GM23338 (cell line): ENCODE results near the gene CEP170B. TPM values are rescaled to one million over a fixed set of nuclear protein-coding genes. Genes with fewer than 3 reads are reported as not detected.

Experiments used
- ATAC-seq: fragments of 200-7000 bp; cut with Tn5 transposase; 3 replicates; pipeline ENCODE4 v1.9.1; 2020
- DNase-seq: peaks from one replicate; pipeline ENCODE4 v3.0.0-alpha.2; 2015; ENCODE audit warnings: low spot score
- H2AFZ ChIP-seq: fragments of 200-600 bp; sonication (generic); 2 replicates; pipeline ENCODE4 v1.8.0; 2016; ENCODE audit warnings: antibody characterized with exemption, mild to moderate bottlenecking, moderate library complexity
- H3F3A ChIP-seq: fragments of 200-600 bp; sonication (generic); replicated peaks from 2 replicates; pipeline ENCODE4 v1.8.0; 2017; ENCODE audit warnings: antibody characterized with exemption, mixed run types, low read depth
- H3K27ac ChIP-seq: fragments of 200-600 bp; sonication (generic); 2 replicates; pipeline ENCODE4 v1.6.1; 2016; ENCODE audit warnings: low read depth
- H3K27me3 ChIP-seq: fragments of 200-600 bp; sonication (generic); 2 replicates; pipeline ENCODE4 v1.8.0; 2016; ENCODE audit warnings: mild to moderate bottlenecking, mixed run types, moderate library complexity; ENCODE audit not compliant: insufficient read depth
- H3K36me3 ChIP-seq: fragments of 200-600 bp; sonication (generic); 2 replicates; pipeline ENCODE4 v1.8.0; 2016; ENCODE audit warnings: mild to moderate bottlenecking; ENCODE audit not compliant: insufficient read depth
- H3K4me1 ChIP-seq: fragments of 200-600 bp; sonication (generic); 2 replicates; pipeline ENCODE4 v1.8.0; 2016; ENCODE audit warnings: mild to moderate bottlenecking, moderate library complexity; ENCODE audit not compliant: insufficient read depth
- H3K4me2 ChIP-seq: fragments of 200-600 bp; sonication (generic); 2 replicates; pipeline ENCODE4 v1.7.1; 2017; ENCODE audit warnings: mixed run types
- H3K4me3 ChIP-seq: fragments of 200-600 bp; sonication (generic); 2 replicates; pipeline ENCODE4 v1.6.1; 2016; ENCODE audit warnings: mixed run types
- H3K79me2 ChIP-seq: fragments of 200-600 bp; sonication (generic); replicated peaks from 2 replicates; pipeline ENCODE4 v1.8.0; 2017; ENCODE audit warnings: mild to moderate bottlenecking; ENCODE audit not compliant: insufficient read depth
- H3K9me2 ChIP-seq: fragments of 200-600 bp; sonication (generic); 2 replicates; pipeline ENCODE4 v1.8.0; 2017; ENCODE audit not compliant: insufficient read depth
- H4K20me1 ChIP-seq: fragments of 200-600 bp; sonication (generic); replicated peaks from 2 replicates; pipeline ENCODE4 v1.8.0; 2017; ENCODE audit warnings: mild to moderate bottlenecking; ENCODE audit not compliant: insufficient read depth
- H3K27ac Mint-ChIP-seq: 2 replicates; pipeline ENCODE4 v1.8.0; 2020; ENCODE audit warnings: inconsistent platforms, mild to moderate bottlenecking, moderate library complexity, mixed read lengths
- H3K27me3 Mint-ChIP-seq: 3 replicates; pipeline ENCODE4 v1.8.0; 2022; ENCODE audit warnings: low read depth, mild to moderate bottlenecking, moderate library complexity, mixed read lengths, inconsistent platforms; ENCODE audit not compliant: insufficient read depth, poor library complexity
- H3K36me3 Mint-ChIP-seq: 3 replicates; pipeline ENCODE4 v1.8.0; 2021; ENCODE audit warnings: low read depth, mild to moderate bottlenecking, inconsistent platforms, moderate library complexity, mixed read lengths
- H3K4me1 Mint-ChIP-seq: 3 replicates; pipeline ENCODE4 v1.8.0; 2020; ENCODE audit warnings: mild to moderate bottlenecking, inconsistent platforms, mixed read lengths
- H3K4me3 Mint-ChIP-seq: 3 replicates; pipeline ENCODE4 v1.8.0; 2021; ENCODE audit warnings: moderate library complexity, mild to moderate bottlenecking, inconsistent platforms, mixed read lengths
- H3K9me3 Mint-ChIP-seq: 3 replicates; pipeline ENCODE4 v1.8.0; 2020; ENCODE audit warnings: moderate library complexity, mild to moderate bottlenecking, inconsistent platforms, mixed read lengths
- CREB1 ChIP-seq: fragments of 250-450 bp; sonication (Bioruptor Pico); IDR thresholded peaks from 2 replicates; pipeline ENCODE4 v1.5.0; 2020; ENCODE audit warnings: low read depth, mild to moderate bottlenecking, moderate library complexity
- EZH2phosphoT487 ChIP-seq: fragments of 200-600 bp; sonication (generic); IDR thresholded peaks from one replicate; pipeline ENCODE4 v1.8.1; 2018; ENCODE audit warnings: antibody characterized with exemption; ENCODE audit not compliant: unreplicated experiment
- JUNB ChIP-seq: IDR thresholded peaks from one replicate; pipeline ENCODE4 v1.6.1; 2016; ENCODE audit warnings: antibody characterized with exemption; ENCODE audit not compliant: unreplicated experiment
- POLR2AphosphoS5 ChIP-seq: IDR thresholded peaks from 2 replicates; pipeline ENCODE4 v1.6.1; 2016; ENCODE audit warnings: antibody characterized with exemption, low read depth
- REST ChIP-seq: IDR thresholded peaks from one replicate; pipeline ENCODE4 v1.6.1; 2018; ENCODE audit warnings: antibody characterized with exemption; ENCODE audit not compliant: unreplicated experiment
- ZNF114 ChIP-seq: fragments of 250-450 bp; sonication (Bioruptor Pico); IDR thresholded peaks from 2 replicates; pipeline ENCODE4 v1.5.0; 2020; ENCODE audit warnings: mild to moderate bottlenecking, moderate library complexity
- ZNF331 ChIP-seq: fragments of 250-450 bp; sonication (Bioruptor Pico); IDR thresholded peaks from 2 replicates; pipeline ENCODE4 v1.5.0; 2020; ENCODE audit warnings: low read depth, mild to moderate bottlenecking, moderate library complexity
- polyA plus RNA-seq: library from polyadenylated mRNA; unstranded; fragments of >200 nt; fragmentation: Nextera tagmentation; extraction: Ambion mirVana; gene quantifications from 2 replicates; pipeline ENCODE4 v1.2.1, GENCODE V29; 2016
- total RNA-seq: library from RNA; depleted of rRNA; stranded (reverse); fragments of >200 nt; shearing (Covaris generic); gene quantifications from 2 replicates; pipeline ENCODE4 v1.2.3, GENCODE V29; 2014
- TF ChIP-seq, protein P1 (sequence below), 2 experiments: fragments of 200-600 bp in 1 of 2; sonication (generic) in 1 of 2; conservative IDR thresholded peaks; 2 replicates each; pipeline versions ENCODE4 v1.5.1 to v1.6.1; 2016 to 2017; ENCODE audit warnings: antibody characterized with exemption in 2 of 2, low read depth in 2 of 2, mild to moderate bottlenecking in 2 of 2, moderate library complexity in 1 of 2

CEP170B gene
- total and polyA plus RNA-seq, 2 experiments from 2014 or later: 4.6 to 37.1 TPM

DNA sequence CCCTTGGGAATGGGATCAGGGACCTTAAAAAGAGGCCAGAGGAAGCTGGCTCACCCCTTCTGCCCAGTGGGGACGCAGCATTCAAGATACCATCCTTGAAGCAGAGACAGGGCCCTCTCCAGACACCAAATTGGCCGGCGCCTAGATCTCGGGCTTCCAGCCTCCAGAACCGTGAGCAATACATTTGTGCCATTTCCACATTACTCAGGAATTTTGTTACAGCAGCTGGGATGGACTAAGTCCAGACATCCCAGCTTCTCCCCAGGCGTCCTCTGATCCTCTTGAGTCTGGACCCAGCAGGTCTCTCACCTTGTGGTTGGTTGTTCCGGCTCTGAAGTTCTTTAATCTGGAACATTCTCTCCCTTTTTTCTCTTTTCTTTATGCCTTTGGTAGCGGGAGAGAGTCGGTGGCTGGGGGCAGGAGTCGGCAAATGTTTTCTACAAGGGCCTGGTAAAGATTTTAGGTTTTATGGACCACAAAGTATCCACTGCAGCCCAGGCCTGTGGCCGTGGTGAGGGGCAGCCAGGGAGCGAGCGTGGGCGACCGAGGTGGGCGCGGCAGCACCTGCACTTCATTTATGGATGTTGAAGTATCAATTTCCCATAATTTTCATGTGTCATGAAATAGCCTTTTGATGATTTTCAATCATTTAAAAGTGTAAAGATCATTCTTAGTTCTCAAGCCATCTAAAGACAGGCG is 4.8 kb downstream of the CEP170B start:
- Mint-ChIP-seq H3K27ac (no peak overlapping the region; the same call in 1 of the 2 replicates), H3K4me1 (peaks cover 26% of the 10 kb centered on the region), H3K4me3 (no peak overlapping the region), H3K27me3 (peaks cover 21% of the 10 kb centered on the region), H3K36me3 (no peaks in the 10 kb centered on the region; the same call in 2 of the 3 replicates), H3K9me3 (no peaks in the 10 kb centered on the region)
- no peak for ATAC-seq
- TF ChIP-seq EZH2phosphoT487 (no peak), ZNF331 (CRISPR knock-in tag) (no peak), JUNB (no peak), POLR2AphosphoS5 (no peak), CREB1 (no peak)
- TF ChIP-seq, protein P1, sequence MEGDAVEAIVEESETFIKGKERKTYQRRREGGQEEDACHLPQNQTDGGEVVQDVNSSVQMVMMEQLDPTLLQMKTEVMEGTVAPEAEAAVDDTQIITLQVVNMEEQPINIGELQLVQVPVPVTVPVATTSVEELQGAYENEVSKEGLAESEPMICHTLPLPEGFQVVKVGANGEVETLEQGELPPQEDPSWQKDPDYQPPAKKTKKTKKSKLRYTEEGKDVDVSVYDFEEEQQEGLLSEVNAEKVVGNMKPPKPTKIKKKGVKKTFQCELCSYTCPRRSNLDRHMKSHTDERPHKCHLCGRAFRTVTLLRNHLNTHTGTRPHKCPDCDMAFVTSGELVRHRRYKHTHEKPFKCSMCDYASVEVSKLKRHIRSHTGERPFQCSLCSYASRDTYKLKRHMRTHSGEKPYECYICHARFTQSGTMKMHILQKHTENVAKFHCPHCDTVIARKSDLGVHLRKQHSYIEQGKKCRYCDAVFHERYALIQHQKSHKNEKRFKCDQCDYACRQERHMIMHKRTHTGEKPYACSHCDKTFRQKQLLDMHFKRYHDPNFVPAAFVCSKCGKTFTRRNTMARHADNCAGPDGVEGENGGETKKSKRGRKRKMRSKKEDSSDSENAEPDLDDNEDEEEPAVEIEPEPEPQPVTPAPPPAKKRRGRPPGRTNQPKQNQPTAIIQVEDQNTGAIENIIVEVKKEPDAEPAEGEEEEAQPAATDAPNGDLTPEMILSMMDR (conservative IDR thresholded peaks at IDR 0.05; ENCODE audit: low read depth in 2 of 2): no peak
- Histone ChIP-seq H3K79me2 (peaks cover 35% of the 10 kb centered on the region), H4K20me1 (peaks cover 11% of the 10 kb centered on the region; the same call in 1 of the 2 replicates), H3K4me3 (no peak overlapping the region), H3K4me1 (no peaks in the 10 kb centered on the region; the same call in 1 of the 2 replicates), H3K4me2 (no peak overlapping the region), H2AFZ (no peak overlapping the region), H3K27ac (no peak overlapping the region), H3K9me2 (no peaks in the 10 kb centered on the region), H3F3A (no peaks in the 10 kb centered on the region; the same call in 1 of the 2 replicates), H3K36me3 (no peaks in the 10 kb centered on the region), H3K27me3 (no peaks in the 10 kb centered on the region)
- DNase-seq: no peak

GRCh38 chr14:104870368-104871144 is 5.5 kb downstream of the CEP170B start:
- Histone ChIP-seq H3K79me2 (peaks cover 35% of the 10 kb centered on the region), H3K36me3 (no peaks in the 10 kb centered on the region), H3K27me3 (no peaks in the 10 kb centered on the region), H2AFZ (no peak overlapping the region), H3K27ac (no peak overlapping the region), H3K4me1 (no peaks in the 10 kb centered on the region; the same call in 1 of the 2 replicates), H3K9me2 (no peaks in the 10 kb centered on the region), H3F3A (no peaks in the 10 kb centered on the region; the same call in 1 of the 2 replicates), H3K4me3 (no peak overlapping the region), H3K4me2 (no peak overlapping the region), H4K20me1 (peaks cover 11% of the 10 kb centered on the region; the same call in 1 of the 2 replicates)
- Mint-ChIP-seq H3K9me3 (no peaks in the 10 kb centered on the region), H3K27me3 (peaks cover 21% of the 10 kb centered on the region), H3K36me3 (no peaks in the 10 kb centered on the region; the same call in 2 of the 3 replicates), H3K4me3 (no peak overlapping the region), H3K4me1 (peaks cover 26% of the 10 kb centered on the region), H3K27ac (no peak overlapping the region)
- ATAC-seq (peak; percentile 49), DNase-seq (peak; percentile 68)
- TF ChIP-seq ZNF114 (CRISPR knock-in tag) (no peak), REST (no peak)
- TF ChIP-seq, protein P1 (conservative IDR thresholded peaks at IDR 0.05; ENCODE audit: low read depth in 2 of 2): peak; percentile 48 to 75
